ENCODE results near the gene DIP2A. TPM values are rescaled to one million over a fixed set of nuclear protein-coding genes. Genes with fewer than 3 reads are reported as not detected.

DIP2A gene
- total and polyA plus RNA-seq, 2 of the 13 experiments (the other 11 are each of a cell fraction or from before 2014, with no cell fraction given), result 18.5 to 37.6 TPM

DNA sequence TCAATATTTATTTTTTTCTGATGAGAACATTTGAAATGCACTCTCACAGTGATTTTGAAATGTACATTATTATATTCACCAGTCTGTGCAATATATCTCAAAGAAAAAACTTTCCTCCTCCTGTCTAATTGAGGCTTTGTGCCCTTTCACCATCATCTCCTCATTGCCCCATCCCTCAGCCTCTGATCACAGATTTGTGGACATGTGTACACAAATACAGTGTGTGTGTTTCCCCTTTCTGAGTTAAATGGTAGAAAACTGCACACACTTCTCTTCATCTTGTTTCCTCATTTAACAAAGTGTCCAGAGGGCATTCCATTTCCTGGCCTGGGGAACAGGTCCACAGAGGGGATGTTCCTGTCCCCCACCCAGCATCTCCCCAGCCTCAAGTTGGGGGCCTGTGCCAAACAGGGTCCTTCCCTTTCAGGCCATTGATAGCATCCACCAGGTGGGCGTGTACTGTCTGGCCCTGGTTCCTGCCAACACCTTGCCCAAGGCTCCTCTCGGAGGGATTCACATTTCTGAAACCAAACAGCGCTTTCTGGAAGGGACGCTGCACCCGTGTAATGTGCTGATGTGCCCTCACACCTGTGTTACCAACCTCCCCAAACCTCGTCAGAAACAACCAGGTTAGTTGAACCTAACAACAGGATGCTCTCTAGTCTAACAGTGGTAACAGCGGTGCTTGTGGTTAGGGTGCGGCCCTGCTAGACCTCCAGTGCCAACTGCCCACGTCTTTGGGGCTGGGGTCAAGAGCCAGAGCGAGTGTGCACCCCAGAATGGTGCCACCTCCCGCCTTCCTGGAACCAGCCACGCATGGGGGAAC lies 91.6 kb downstream of the DIP2A start:
- no peak for TF ChIP-seq RBFOX2 (IDR thresholded peaks at IDR 0.05; ENCODE audit: low read depth, low read length)
- no peak for TF ChIP-seq ZNF44 (CRISPR knock-in tag; IDR thresholded peaks at IDR 0.05)
- TF ChIP-seq BRD4 (CRISPR knock-in tag; IDR thresholded peaks at IDR 0.05), result no peak
- TF ChIP-seq FOXK2 (IDR thresholded peaks at IDR 0.05), result no peak
- TF ChIP-seq, protein P1, sequence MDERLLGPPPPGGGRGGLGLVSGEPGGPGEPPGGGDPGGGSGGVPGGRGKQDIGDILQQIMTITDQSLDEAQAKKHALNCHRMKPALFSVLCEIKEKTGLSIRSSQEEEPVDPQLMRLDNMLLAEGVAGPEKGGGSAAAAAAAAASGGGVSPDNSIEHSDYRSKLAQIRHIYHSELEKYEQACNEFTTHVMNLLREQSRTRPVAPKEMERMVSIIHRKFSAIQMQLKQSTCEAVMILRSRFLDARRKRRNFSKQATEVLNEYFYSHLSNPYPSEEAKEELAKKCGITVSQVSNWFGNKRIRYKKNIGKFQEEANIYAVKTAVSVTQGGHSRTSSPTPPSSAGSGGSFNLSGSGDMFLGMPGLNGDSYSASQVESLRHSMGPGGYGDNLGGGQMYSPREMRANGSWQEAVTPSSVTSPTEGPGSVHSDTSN (CRISPR knock-in tag; IDR thresholded peaks at IDR 0.05), result no peak
- no peak for TF ChIP-seq ZNF326 (CRISPR knock-in tag; IDR thresholded peaks at IDR 0.05; ENCODE audit: borderline replicate concordance)
- POLR2A ChIA-PET, result no interaction called here

More for the DNA sequence above, 91.6 kb downstream of the DIP2A start:
- no peak for ATAC-seq
- DNase-seq (ENCODE audit: low spot score), result no peak
- Histone ChIP-seq H3K36me3 (replicated peaks in 1 of 2; ENCODE audit: control insufficient read depth in 1 of 2, insufficient read depth in 2 of 2, low read length in 2 of 2) (peaks cover 13 to 38% of the 10 kb centered on the region in 2 experiments; a peak in 4 of 5 replicates), H2AFZ (ENCODE audit: low read length) (no peak overlapping the region), H3K4me3 (replicated peaks in 1 of 3; ENCODE audit: insufficient read depth in 1 of 3, low read depth in 2 of 3, low read length in 3 of 3) (no peak overlapping the region), H3K27ac (ENCODE audit: extremely low read length, insufficient read depth, low read length) (no peak overlapping the region), H3K9me3 (ENCODE audit: low read length) (no peaks in the 10 kb centered on the region), H3K79me2 (ENCODE audit: insufficient read depth, low read length) (no peaks in the 10 kb centered on the region), H4K20me1 (ENCODE audit: insufficient read depth, low read length) (no peaks in the 10 kb centered on the region), H3K27me3 (ENCODE audit: control insufficient read depth in 1 of 2, insufficient read depth in 2 of 2, low read length in 2 of 2) (no peaks in the 10 kb centered on the region), H3K4me1 (ENCODE audit: insufficient read depth, low read length) (no peaks in the 10 kb centered on the region), H3K9ac (ENCODE audit: insufficient read depth, low read depth, low read length) (no peak overlapping the region), H3K4me2 (ENCODE audit: low read depth, low read length) (no peak overlapping the region)
- CTCF ChIA-PET (ENCODE audit: low intra/inter-chr PET ratio, low total read pairs), result no interaction called here
- no peak for FAIRE-seq
- WGBS (ENCODE audit: low lambda C conversion rate), result 87% methylated on average over 5 of the region's 12 CpGs
- no TSS peak for BruUV-seq (replicated peaks)
- intact Hi-C loops (cut with micrococcal nuclease; ENCODE audit: unreplicated experiment) (no loop called here), in situ Hi-C loops (cut with HindIII; ENCODE audit: extremely low pct_ligation_motif_present, low pct_unique_long_range_greater_than_20kb) (no loop called here)

Data from HepG2 (cell line).